Measurements from ENCODE around the gene MADCAM1. TPM values are rescaled to one million over a fixed set of nuclear protein-coding genes. Genes with fewer than 3 reads are reported as not detected.

MADCAM1 gene
- total RNA-seq, 1 donor, result 0.72 TPM

- no peak for DNase-seq (ENCODE audit: insufficient read length, low spot score, missing footprints)
- Histone ChIP-seq H4K20me1 (ENCODE audit: insufficient read depth, low read length) (no peaks in the 10 kb centered on the region), H3K27ac (ENCODE audit: low read depth, low read length) (no peak overlapping the region), H3K9me3 (ENCODE audit: low read depth, low read length) (no peaks in the 10 kb centered on the region), H3K4me2 (ENCODE audit: insufficient read depth, low read length) (no peak overlapping the region), H3K4me3 (ENCODE audit: insufficient read depth, low read length) (no peak overlapping the region), H3K4me1 (ENCODE audit: insufficient read depth, low read length) (no peaks in the 10 kb centered on the region), H3K36me3 (ENCODE audit: insufficient read depth, low read length) (no peaks in the 10 kb centered on the region), H3K27me3 (ENCODE audit: insufficient read depth, low read length) (peaks cover 13% of the 10 kb centered on the region), H2AFZ (ENCODE audit: low read length) (no peak overlapping the region), H3K79me2 (ENCODE audit: insufficient read depth, low read length) (no peaks in the 10 kb centered on the region)
- TF ChIP-seq, protein P1, sequence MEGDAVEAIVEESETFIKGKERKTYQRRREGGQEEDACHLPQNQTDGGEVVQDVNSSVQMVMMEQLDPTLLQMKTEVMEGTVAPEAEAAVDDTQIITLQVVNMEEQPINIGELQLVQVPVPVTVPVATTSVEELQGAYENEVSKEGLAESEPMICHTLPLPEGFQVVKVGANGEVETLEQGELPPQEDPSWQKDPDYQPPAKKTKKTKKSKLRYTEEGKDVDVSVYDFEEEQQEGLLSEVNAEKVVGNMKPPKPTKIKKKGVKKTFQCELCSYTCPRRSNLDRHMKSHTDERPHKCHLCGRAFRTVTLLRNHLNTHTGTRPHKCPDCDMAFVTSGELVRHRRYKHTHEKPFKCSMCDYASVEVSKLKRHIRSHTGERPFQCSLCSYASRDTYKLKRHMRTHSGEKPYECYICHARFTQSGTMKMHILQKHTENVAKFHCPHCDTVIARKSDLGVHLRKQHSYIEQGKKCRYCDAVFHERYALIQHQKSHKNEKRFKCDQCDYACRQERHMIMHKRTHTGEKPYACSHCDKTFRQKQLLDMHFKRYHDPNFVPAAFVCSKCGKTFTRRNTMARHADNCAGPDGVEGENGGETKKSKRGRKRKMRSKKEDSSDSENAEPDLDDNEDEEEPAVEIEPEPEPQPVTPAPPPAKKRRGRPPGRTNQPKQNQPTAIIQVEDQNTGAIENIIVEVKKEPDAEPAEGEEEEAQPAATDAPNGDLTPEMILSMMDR (IDR thresholded peaks at IDR 0.05; ENCODE audit: extremely low read depth, low read depth, low read length), result no peak
These were observed 39.7 kb upstream of the MADCAM1 start for GRCh38 chr19:456547-457110.

DNA sequence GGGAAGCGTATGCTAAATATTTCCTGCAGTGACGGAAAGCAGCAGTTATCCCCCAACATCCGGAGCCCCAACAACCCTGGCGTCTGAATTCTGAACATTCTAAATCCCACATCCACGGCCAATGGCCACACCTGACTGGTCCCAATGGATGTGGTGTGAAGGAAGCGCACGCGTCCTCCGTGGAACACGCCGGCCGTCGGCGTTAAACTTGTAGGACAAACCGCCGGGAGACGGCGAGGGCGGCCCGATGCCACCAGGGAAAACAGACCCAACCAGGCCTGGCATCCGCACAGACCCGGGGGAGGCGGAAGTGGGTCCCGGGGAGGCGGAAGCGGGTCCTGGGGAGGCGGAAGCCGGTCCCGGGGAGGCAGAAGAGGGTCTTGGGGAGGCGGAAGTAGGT is 38.6 kb upstream of the MADCAM1 start:
- TF ChIP-seq, protein P1 (IDR thresholded peaks at IDR 0.05; ENCODE audit: extremely low read depth, low read depth, low read length), result no peak
- Histone ChIP-seq H3K27ac (ENCODE audit: low read depth, low read length) (no peak overlapping the region), H3K4me2 (ENCODE audit: insufficient read depth, low read length) (no peak overlapping the region), H3K4me3 (ENCODE audit: insufficient read depth, low read length) (no peak overlapping the region), H3K4me1 (ENCODE audit: insufficient read depth, low read length) (no peaks in the 10 kb centered on the region), H3K36me3 (ENCODE audit: insufficient read depth, low read length) (no peaks in the 10 kb centered on the region), H2AFZ (ENCODE audit: low read length) (no peak overlapping the region), H3K27me3 (ENCODE audit: insufficient read depth, low read length) (peaks cover 22% of the 10 kb centered on the region), H3K79me2 (ENCODE audit: insufficient read depth, low read length) (no peaks in the 10 kb centered on the region), H3K9me3 (ENCODE audit: low read depth, low read length) (no peaks in the 10 kb centered on the region), H4K20me1 (ENCODE audit: insufficient read depth, low read length) (no peaks in the 10 kb centered on the region)
- DNase-seq (ENCODE audit: insufficient read length, low spot score, missing footprints), result no peak

GRCh38 chr19:458091-459042 is 37.9 kb upstream of the MADCAM1 start:
- no peak for DNase-seq (ENCODE audit: insufficient read length, low spot score, missing footprints)
- H3K27ac ChIP-seq (ENCODE audit: low read depth, low read length), result no peak overlapping the region
- no peak overlapping the region for H3K4me3 ChIP-seq (ENCODE audit: insufficient read depth, low read length)
- H3K36me3 ChIP-seq (ENCODE audit: insufficient read depth, low read length), result no peaks in the 10 kb centered on the region
- H3K27me3 ChIP-seq (ENCODE audit: insufficient read depth, low read length), result peaks cover 23% of the 10 kb centered on the region
- H3K9me3 ChIP-seq (ENCODE audit: low read depth, low read length), result no peaks in the 10 kb centered on the region
- no peak overlapping the region for H3K4me2 ChIP-seq (ENCODE audit: insufficient read depth, low read length)
- H4K20me1 ChIP-seq (ENCODE audit: insufficient read depth, low read length), result no peaks in the 10 kb centered on the region
- no peak overlapping the region for H2AFZ ChIP-seq (ENCODE audit: low read length)
- TF ChIP-seq, protein P1 (IDR thresholded peaks at IDR 0.05; ENCODE audit: extremely low read depth, low read depth, low read length), result no peak
- no peaks in the 10 kb centered on the region for H3K79me2 ChIP-seq (ENCODE audit: insufficient read depth, low read length)
- H3K4me1 ChIP-seq (ENCODE audit: insufficient read depth, low read length), result no peaks in the 10 kb centered on the region

All from osteoblast (primary cell).